Subcutaneous adipose tissue (tissue), 4 donors: ENCODE results near the gene ZBTB16. TPM values are rescaled to one million over a fixed set of nuclear protein-coding genes. Genes with fewer than 3 reads are reported as not detected.

ENCODE experiments used
- CTCF ChIP-seq: fragments of 450-650 bp; IDR thresholded peaks from one replicate; pipeline ENCODE4 v1.5.1; 2016; ENCODE audit warnings: low read depth, mild to moderate bottlenecking, control low read depth, antibody characterized with exemption, moderate library complexity
- total RNA-seq, 4 donors: library from RNA; depleted of rRNA; stranded (reverse); fragments of >200 nt; gene quantifications; one replicate each; pipeline ENCODE4 v1.1.0, GENCODE V29; 2016

ZBTB16 gene
- total RNA-seq = 100 to 1,000 TPM; 167 to 446 (median 261) TPM

DNA sequence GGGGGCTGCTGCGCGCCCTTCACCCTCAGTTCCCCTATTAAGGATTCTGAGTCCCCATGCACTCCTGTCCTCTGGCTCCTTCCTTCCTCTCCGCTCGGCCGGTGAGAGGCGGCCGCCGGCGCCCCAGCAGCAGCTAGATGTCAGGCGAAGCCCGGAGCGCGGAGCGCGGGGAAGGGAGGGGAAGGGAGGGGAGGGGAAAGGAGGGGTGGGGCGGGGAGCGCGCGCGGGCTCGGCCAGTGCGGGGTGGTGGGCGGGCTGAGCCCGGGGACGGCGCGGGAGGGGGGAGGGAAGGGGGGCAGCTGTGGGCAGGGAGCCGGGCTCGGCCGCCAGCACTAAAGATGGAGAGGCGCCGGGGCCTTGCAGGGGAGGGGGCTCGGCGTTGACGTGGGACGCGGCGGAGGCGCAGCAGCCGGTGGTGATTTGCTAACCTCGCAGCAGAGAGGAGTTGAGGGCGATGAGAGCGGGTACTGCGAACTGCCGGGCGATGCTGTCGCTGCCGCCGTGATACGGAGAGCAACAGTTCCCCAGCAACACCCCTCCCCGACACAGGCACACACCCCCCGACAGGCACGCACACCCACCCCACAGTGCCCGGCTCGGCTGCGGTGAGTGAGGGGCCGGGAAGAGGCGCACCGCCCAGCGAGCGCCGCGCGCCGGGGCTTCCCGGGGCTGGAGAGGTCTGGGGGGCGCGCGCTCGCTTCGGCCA lies at the start of gene ZBTB16:
Gene ZBTB16, plus strand, starts transcription at position 434 of the 706 bp plus-strand sequence. CDS start 3,590 bp downstream, outside the sequence.
- no peak for TF ChIP-seq CTCF

DNA sequence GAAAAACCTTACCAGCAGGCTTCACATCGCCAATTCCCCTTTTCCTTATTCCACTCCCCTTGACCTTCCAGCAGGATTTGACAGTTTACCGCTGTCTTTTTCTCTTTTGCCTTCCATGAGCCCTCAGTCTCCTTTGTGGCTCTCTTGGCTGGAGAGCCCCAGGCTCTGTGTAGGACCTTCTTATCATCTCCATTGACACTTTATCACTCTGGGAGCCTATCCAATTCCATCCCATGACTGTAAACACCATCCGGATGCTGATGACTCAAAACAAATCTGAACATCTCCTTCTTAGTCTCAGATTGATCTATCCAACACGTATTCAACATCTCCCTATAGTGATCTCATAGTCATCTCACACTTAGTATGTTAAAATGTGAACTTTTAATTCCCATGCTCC lies 48.6 kb upstream of the ZBTB16 start:
- TF ChIP-seq CTCF = no peak

- no peak for TF ChIP-seq CTCF
These were observed 48.1 kb upstream of the ZBTB16 start for GRCh38 chr11:114011443-114011842.

- no peak for TF ChIP-seq CTCF
These were observed 44.4 kb upstream of the ZBTB16 start for GRCh38 chr11:114015117-114015516.

- no peak for TF ChIP-seq CTCF
These were observed 42.5 kb upstream of the ZBTB16 start for GRCh38 chr11:114016986-114017385.

GRCh38 chr11:114017723-114018122 lies 41.8 kb upstream of the ZBTB16 start:
- TF ChIP-seq CTCF = no peak

- no peak for TF ChIP-seq CTCF
These were observed 40.5 kb upstream of the ZBTB16 start for GRCh38 chr11:114019046-114019445.
